ENCODE results near the gene BRD3. TPM values are rescaled to one million over a fixed set of nuclear protein-coding genes. Genes with fewer than 3 reads are reported as not detected.

Gene BRD3
- total RNA-seq, 1 donor from 2014 or later, result 44.7 TPM

GRCh38 chr9:134024828-134025605, 42.8 kb downstream of the BRD3 start, which contains the start of gene BRD3OS:
Gene BRD3OS (plus strand): TSS chr9:134025481. CDS start chr9:134026748, 1,267 bp downstream.
- DNase-seq (ENCODE audit: low spot score), result peak; percentile 96

- DNase-seq (ENCODE audit: low spot score), result no peak
Measured at GRCh38 chr9:134024214-134024792, 43.5 kb downstream of the BRD3 start.

- no peak for DNase-seq (ENCODE audit: low spot score)
Measured at GRCh38 chr9:134014946-134015345, 52.9 kb downstream of the BRD3 start.

GRCh38 chr9:134011401-134011800, 56.4 kb downstream of the BRD3 start:
- DNase-seq (ENCODE audit: low spot score), result no peak

GRCh38 chr9:134010310-134011173, 57.3 kb downstream of the BRD3 start:
- DNase-seq (ENCODE audit: low spot score), result no peak

- no peak for DNase-seq (ENCODE audit: low spot score)
Measured at GRCh38 chr9:134007571-134007970, 60.3 kb downstream of the BRD3 start.

- DNase-seq (ENCODE audit: low spot score), result no peak
Measured at GRCh38 chr9:134007150-134007549, 60.7 kb downstream of the BRD3 start.

- no peak for DNase-seq (ENCODE audit: low spot score)
Measured at GRCh38 chr9:134005381-134005780, 62.4 kb downstream of the BRD3 start.

- no peak for DNase-seq (ENCODE audit: low spot score)
Measured at GRCh38 chr9:134004881-134005280, 62.9 kb downstream of the BRD3 start.

- DNase-seq (ENCODE audit: low spot score), result no peak
Measured at GRCh38 chr9:134004131-134004873, 63.5 kb downstream of the BRD3 start.

GRCh38 chr9:134003237-134003636, 64.6 kb downstream of the BRD3 start:
- DNase-seq (ENCODE audit: low spot score), result no peak

- no peak for DNase-seq (ENCODE audit: low spot score)
Measured at GRCh38 chr9:134002796-134003195, 65.0 kb downstream of the BRD3 start.

GRCh38 chr9:133999851-134000265, 68.0 kb downstream of the BRD3 start:
- no peak for DNase-seq (ENCODE audit: low spot score)

- no peak for DNase-seq (ENCODE audit: low spot score)
Measured at GRCh38 chr9:133998915-133999595, 68.8 kb downstream of the BRD3 start.

- DNase-seq (ENCODE audit: low spot score), result no peak
Measured at GRCh38 chr9:133997584-133997983, 70.2 kb downstream of the BRD3 start.

GRCh38 chr9:133996531-133997520, 71.0 kb downstream of the BRD3 start:
- no peak for DNase-seq (ENCODE audit: low spot score)

GRCh38 chr9:133995012-133995896, 72.6 kb downstream of the BRD3 start:
- DNase-seq (ENCODE audit: low spot score), result no peak

- peak; percentile 85 for DNase-seq (ENCODE audit: low spot score)
Measured at GRCh38 chr9:133994353-133995011, 73.3 kb downstream of the BRD3 start.

Data from ureter (tissue), 1 donor.